Stimulated activated CD8-positive, alpha-beta memory T cell treated with anti-CD3 and anti-CD28 coated beads, Interleukin-15, amount 100 ng/mL, for 48 hours (primary cell): Measurements from ENCODE around the gene ZNF536.

Experiments
- DNase-seq, 2 donors: peaks; one replicate each; pipeline ENCODE4 v3.0.0-alpha.2; 2020; ENCODE audit warnings: low read depth in 2 of 2

The ZNF536 gene

DNA sequence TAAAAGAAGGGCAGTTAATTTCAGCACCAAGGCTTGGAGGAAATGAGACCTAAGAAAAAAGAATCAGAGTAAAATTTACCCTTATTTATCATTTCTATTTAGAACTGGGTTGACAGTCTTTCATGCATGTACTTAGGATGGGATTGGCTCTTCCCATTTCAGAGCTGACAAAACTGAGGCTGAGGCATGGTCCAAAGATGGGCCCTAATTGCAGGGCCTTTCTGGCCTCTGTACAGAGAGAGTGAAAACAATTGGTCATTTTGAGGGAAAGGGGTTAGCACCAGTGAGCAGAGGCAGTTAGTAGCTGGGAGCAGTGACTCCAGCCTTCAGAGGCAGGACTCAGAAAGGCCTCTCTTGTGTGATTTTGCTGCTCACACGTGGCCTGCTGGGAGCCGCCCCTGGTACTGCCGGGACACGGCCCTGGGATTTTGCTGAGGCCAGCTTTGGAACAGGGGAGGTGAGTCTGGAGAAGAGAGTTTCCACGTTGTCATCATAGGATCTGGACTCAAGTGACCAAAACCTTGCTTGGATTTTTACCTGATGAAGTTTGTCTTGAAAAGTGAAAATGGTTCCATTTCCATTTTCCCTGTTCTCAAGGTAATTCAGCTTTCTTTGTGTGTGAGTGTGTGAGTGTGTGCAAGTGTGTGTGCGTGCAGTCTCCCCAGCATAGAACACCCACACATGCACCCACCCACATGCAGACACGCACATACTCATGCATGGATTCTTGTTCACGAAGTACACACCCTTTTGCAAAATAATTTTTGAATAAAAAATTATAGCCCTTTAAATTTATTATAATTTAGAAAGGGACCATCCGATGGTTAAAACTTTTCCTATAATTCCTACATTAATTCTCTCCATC lies at the start of gene ZNF536:
ZNF536 (plus strand) TSS at position 425 of the 865 bp plus-strand sequence. CDS start 71,179 bp downstream, outside the sequence.
- DNase-seq: no peak

DNA sequence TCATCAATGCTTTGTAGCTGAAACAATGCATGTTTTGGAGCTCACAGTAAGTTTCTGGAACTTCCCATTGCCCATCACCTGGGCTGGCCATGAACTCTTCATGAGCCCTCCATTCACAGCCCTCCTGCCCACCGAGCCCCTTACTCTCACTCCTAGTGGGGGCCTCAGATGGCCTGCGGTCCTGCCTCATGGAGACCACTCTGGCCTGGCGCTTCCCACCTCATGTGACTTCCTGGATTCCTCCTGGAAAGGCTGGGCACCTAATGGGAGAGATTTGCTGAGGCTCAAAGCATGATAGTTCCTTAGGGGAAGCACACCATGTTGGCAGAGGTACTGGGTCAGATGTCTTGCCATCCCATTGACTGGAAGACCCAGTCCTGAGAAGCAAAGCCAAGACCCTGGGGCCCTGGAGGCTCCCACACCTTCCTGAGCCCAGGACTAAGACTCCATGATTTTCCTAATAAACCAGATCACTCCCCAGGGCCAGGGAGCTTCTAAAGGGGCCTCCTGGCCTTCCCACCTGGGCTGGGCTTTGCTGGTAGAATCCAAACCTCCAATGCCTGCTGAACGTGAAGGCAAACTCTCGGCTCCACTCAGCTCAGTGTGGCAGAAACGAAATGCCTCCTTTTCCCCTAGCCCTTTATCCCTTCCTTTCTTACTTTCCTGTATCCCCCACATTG lies 49.4 kb upstream of the ZNF536 start:
- no peak for DNase-seq

DNA sequence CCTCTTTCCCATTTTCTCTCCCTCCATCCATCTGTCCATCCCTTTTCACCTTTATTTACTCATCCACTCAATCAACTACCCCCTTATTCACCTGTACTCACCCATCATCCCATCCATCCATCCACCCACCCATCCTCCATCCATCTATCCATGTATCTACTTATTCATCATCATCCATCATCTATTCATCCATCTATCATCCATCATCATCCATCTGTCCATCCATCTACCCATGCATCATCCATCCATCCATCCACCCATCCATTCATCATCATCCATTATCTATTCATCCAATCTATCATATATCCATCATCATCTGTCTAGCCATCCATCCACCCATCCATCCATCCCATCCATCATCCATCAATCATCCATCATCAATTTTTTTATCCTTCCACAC lies 48.3 kb upstream of the ZNF536 start:
- DNase-seq: no peak

DNA sequence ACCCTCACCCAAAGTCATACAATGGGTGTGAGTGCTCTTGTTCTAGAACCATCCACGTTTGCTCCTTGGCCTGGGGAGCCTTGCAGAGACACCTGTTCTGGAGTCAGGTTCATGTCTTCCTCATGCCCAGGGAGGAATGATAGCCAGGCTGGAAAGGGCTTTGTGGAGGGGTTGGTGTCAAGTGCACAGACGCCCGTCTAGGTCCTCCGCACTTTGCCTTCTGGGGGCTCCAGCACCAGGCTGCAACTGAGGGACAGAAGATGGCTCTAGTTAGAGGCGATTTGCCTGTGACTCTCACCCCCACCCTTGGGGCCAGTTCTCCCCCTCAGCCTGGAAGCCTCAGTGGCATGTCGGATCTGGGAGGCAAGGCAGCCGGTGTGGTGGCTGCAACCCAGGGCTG lies 47.2 kb upstream of the ZNF536 start:
- no peak for DNase-seq

DNA sequence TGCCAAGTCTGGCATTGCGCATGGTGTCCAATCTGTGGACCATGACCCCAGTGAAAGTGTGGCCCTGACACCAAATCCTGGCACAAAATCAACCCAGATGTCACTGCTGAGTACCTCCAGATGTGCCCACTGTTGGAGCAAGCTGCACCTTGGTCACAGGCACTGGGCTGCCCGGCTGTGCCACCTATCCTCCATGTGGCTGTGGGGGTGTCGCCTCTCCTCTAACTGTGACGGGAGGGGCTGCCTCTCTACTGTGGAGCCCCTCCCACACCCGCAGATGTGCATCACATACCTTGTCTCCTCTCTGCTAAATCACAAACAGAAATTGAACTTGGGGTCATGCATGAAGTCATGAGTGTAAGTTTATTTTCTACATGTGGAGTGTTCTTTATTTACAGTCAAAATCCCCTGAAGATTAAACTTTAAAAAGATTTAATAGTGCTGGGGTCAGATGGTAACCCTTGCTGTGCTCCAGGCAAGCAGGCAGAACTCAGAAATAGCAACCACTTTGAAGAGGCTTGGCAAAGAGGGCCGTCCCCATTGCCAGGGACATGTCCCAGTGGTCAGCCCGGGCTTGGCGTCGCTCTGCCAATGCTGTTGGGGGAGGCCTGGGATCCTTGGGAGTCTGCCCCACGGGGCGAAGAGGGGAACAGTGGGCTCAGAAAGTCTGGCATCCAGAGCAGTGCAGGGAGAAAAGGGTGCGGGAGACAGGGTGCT lies 46.4 kb upstream of the ZNF536 start:
- no peak for DNase-seq

DNA sequence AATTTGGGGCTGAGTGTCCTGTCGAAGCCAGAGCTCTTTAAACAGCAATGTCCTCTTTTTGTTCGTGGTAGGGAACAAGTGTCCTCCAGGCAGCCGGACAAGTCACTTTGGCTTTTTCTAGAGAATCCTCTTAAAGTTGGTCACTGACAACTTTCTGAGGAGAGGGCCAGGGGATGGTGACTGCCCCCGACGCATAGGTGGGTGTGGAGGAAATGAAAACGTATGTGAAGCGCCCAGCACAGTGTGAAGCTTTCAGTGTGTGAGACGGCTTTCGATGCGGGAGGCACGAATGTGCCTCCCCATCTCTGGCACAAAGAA lies 45.8 kb upstream of the ZNF536 start:
- no peak for DNase-seq

DNA sequence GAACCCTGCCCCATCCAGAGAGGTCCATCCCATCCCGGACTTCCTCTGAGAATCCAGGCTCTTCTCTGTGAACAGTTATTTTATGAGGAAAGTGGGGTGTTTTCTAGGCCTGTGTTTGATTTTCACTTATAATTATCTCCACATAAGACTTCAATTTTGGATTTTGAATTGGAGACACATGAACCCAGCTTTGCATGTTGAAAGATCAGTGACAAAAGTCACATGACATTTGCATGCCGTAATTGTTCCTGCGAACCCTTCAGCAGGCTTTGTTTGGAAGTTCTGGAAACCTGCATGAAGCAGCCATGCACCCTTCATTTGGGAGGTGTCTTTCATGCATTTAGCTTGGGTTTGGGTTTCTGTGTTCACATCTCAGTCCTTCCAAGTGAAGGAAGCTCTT lies 44.9 kb upstream of the ZNF536 start:
- no peak for DNase-seq

DNA sequence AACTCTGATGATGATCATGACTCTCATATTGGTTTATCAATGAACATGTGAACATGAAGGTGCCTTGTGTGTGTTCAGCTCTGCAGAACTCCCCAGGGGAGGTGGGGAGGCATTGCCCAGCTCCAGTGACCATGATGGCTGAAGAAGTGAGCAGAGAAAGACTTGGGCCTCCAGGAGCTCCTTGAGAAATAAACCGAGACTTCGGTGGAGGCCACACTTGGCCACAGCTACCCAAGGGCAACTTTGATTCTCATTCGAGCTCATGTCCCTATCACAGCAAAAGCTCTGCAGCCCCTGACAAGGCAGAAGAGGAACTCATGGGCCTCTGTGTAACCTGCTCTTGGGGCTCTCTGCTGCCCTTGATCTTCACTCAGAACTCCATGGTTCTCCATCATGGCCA lies 44.1 kb upstream of the ZNF536 start:
- DNase-seq: no peak

DNA sequence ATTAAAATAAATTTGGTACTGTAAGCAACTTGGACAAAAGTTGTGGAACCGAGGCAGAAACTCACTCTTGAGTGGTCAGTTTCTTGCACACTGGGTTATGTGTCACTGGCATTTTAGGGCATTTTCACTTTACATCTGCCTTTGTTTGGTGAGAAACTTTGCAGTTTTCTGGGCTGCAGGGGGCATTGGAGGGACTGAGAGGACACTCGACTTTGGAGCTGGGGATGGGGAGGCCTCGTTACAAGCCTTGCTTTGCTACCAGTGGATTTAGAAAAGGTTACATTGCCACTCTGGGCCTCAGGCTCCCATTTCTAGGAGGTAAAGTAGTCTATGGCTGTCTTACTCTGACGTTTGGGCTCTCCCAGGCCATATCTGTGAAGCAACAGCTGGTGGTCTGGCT lies 41.9 kb upstream of the ZNF536 start:
- no peak for DNase-seq

DNA sequence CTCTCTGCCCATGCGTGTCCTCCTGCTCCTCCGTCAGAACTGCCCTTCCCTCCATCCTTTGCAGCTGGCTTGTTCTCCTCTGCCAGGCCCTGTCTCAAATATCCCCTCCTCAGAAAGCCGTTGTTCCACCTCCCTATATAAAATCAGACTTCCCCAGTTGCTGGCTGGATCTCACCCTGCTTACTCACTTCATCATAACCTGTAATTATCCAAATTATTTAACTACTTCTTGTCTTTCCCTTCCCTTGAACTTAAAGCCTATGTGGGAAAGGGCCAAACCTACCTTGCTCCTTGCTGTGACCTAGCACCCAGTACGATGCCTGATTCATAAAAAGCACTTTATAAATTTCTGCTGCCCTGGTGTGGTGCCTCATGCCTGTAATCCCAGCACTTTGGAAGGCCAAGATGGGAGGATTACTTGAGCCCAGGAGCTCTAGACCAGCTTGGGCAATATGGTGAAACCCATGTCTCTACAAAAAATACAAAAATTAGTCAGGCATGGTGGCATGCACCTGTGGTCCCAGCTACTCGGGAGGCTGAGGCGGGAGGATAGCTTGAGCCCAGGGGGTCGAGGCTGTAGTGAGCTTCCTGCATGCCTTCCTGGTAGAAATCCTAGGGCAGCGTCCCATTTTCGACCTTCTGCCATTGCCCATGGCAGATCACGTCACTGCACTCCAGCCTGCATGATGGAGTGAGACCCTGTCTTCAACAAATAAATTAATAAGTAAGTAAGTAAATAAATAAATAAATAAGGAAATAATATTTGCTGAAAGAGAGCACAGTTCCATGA lies 39.5 kb upstream of the ZNF536 start:
- DNase-seq: no peak

DNA sequence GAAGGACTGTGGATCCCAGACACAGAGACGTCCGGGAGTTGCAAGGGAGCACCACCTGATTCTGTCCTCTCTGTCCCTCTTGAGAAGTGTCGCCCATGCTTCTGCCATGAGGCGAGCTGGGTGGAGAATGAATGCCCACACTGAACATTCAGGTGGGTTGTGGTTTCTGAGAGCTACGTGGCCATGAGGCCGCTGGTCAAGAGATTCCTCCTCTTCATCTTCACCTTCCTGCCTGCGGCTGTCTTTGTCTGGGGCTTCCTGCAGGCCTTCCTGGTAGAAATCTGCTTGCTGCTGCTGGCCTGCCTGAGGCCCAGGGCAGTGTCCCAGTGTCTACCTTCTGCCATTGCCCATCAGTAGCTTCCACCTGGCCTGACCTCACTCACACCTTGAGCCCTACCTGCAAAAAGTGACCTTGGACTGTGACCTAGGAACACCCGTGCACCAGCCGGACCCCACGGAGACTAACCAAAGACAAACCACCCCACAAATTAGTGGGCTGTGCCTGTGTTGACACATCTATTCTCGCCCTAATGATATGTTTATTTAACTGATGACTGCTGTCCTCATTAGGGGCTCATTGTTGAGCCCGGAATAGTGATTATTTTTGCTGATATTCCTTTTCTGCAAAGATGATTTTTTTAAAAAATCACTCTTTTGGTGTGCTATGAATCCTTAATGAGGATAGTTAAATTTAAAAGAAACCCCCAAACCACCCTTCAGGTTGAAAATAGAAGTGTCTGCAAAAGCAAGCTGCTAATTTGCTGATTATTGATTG lies 38.7 kb upstream of the ZNF536 start:
- no peak for DNase-seq

DNA sequence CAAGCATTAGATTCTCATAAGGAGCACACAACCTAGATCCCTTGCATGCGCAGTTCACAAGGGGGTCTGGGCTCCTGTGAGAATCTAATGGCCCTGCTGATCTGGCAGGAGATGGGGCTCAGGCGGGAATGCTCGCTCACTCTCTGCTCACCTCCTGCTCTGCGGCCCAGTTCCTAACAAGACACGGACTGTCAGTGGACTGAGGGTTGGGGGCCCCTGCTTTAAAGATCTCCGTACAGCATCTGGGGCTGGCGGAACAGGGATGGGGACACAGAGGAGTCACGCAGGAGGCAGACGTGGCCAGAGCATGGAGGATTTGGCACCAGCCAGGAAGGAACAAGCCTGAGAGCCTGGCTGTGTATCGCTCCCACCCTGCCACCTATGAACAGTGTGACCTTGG lies 37.3 kb upstream of the ZNF536 start:
- DNase-seq: no peak

DNA sequence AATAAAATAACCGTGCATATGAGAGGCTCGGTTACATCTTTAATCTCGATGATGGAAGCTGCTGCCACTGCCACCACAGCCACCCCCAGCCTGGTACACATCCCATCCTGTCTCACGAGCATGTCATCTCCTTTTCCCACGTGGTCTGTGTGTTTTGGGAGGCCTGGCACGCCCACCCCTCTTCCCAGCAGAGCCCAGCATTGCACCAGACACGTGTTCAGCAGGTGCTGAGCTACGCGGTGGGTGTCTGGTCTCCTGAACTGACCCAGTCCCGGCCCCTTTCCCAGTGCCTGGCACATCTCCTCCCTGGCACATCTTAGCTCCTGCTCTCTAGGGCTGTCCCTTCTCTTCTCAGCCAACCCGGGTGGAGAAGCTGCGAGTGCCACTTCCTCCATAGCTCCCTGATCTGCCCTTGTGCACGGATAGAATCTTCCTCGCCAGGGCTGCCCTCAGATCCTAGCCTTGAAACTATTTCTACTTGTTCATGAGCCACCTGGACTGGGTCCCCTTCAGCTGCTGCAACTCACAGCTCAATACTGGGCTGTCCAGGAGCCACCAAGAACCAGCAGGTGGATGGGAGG lies 36.8 kb upstream of the ZNF536 start:
- no peak for DNase-seq

DNA sequence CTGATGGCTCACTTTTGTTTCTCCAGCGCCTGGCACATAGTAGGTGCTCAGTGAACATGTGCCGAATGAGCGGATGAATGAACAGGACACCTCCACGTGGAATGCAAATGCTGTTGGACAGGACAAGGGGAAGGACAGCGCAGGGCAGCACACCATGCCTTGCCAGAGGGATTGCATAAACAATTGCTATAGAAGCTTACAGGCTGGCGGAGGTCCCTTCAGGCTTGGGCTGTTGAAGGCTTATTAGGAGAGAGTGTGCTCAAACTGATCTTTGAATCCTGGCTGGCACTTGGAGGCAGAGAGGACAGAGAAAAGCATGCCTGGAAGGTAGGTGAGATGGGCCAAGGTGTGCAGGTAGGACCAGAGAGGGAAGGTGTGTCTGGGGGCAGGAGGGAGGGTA lies 35.9 kb upstream of the ZNF536 start:
- no peak for DNase-seq

DNA sequence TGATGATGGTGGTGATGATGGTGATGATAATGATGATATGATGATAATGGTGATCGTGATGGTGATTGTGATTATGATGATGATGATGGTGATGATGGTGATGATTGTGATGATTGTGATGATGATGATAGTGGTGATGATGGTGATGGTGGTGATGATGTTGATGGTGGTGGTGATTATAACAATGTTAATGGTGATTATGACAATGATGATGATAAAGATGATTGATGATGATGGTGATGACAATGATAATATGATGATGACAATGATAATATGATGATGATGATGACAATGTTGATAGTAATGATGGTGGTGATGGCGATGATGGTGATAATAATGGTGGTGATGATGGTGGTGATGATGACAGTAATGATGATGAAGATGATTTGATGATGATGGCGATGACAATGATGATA lies 34.1 kb upstream of the ZNF536 start:
- no peak for DNase-seq

DNA sequence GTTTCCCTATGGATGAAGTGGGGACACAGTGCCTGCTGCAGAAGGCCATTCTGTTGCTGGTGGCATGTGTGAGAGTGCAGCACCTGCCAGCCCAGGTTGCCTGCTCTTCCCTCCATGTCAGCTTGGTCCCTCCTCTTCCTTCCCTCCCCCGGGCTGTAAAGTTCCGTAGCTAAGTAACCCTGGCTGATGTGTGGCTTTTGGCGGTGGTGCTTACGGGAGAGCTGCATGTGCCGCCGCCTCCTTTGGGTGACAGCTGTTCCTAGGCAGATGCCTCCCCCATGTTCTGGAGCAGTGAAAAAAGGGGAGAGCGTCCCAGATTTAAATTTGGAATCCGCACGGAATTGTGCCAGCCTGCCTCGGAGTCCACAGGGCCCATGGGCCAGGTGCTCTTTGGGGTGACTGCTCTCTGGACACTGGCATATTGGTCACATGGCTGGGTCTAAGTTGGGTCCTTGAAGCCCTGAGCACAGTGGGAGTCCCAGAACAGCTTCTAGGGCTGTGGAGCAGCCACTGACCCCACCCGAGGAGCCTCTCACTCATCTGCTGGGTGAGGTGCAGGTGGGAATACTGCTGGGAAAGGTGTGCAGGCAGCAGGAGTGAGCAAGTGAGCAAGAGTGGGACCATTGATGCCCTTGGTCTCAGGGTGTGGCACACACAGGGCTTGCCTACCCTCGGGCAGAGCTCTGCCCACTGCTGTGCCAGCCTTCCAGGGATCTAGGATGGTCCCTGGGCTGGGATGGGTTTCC lies 33.1 kb upstream of the ZNF536 start:
- no peak for DNase-seq

DNA sequence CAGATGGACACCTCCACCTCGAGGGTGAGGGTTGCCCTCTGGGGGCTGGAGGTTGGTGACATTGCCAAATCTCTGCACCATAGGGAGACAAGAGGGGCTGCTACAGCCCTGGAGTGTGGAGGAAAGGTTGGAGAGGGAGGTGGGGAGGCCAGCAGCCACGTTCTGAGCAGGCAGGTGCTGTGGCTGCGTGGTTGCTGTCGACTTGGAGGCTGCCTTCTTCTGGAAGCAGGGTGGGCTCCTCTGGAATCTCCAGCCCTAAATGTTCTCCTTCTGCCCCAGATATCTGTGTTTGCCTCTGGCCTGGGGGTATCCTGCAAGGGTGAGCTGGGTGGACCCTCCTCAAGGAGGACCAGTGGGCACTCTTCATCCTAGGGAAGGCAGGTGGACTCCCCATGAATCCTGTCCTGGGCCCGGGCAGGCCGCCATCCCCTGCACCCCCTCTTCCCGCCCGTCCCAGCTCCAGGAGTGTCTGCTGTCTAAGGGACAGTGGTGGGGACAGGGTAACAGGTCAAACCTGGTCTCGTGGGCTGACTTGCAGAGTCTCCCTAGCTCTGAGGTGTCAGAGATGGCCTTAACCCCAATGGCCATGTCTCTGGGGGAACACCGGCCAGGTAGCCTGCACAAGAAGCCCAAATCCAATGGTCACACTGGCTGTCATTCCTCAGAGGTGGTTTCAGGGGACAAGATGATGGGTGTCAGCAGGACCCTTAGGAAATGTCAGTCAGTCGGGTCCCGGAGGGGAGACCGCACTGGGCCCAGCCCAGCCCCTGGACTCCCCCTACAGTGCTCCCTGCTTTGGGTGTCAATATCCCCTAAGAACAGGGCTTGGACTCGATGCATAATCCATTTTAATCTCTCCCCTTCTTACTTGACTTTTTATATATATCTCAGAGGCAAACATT lies 32.3 kb upstream of the ZNF536 start:
- no peak for DNase-seq

DNA sequence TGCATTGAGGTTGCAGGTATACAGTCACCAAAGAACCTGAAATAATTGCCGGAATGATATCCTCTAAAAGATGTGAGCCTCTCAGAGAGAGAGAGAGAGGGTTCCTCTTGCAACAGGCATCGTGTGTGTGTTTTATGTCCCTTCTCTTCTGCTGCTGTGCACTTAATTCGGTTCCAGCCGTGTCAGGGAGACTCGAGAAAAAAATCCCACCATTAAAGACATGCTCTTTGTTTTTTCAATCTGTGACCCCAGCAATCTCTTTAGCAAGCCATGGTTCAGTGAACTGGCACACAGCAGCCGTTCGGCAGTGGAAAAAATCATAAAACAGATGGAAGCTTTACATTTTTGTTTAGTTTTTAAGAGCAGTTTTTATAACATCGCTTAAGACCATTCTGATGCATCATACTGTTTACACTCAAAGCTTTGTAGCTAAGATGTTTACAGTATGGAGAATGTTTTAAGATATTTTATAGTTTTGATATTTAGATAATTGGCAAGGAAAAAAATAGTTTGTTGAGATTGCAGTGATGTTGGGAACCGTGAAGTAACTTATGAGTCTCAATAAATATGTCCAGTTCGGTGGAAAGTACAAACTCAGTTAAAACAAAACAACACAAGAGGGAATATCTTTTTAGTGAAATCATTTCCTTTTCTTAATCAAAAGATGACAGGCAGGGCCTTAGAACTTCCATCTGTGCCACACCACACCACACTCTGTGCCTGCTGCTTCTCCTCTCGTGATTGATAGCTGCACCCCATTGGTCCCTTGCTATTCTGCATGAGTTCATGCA lies 31.2 kb upstream of the ZNF536 start:
- no peak for DNase-seq
